GM11168 (cell line): Measurements from ENCODE around the gene OSBPL10.
"Not testable (repeated sequence)": the region's sequence is repeated elsewhere in the genome, so short reads cannot be mapped to it uniquely, and the experiment has no call there.

Experiments
- in situ Hi-C: fragments of 300-500 bp; cut with MboI; formaldehyde crosslinking; loops from one replicate; pipeline ENCODE4 v1.12.0; 2022; ENCODE audit warnings: low sequenced_read_pairs; ENCODE audit not compliant: unreplicated experiment

Gene OSBPL10

GRCh38 chr3:31862666-31863279 lies 118.3 kb downstream of the OSBPL10 start:
- in situ Hi-C loops: no loop called here

- in situ Hi-C loops: no loop called here
Observed at GRCh38 chr3:31861826-31862225, 119.2 kb downstream of the OSBPL10 start.

GRCh38 chr3:31860642-31861041 lies 120.4 kb downstream of the OSBPL10 start:
- in situ Hi-C loops: not testable (repeated sequence)

- in situ Hi-C loops: no loop called here
Observed at GRCh38 chr3:31859245-31859644, 121.8 kb downstream of the OSBPL10 start.

- in situ Hi-C loops: no loop called here
Observed at GRCh38 chr3:31858439-31858838, 122.6 kb downstream of the OSBPL10 start.

- in situ Hi-C loops: no loop called here
Observed at GRCh38 chr3:31853580-31853979, 127.5 kb downstream of the OSBPL10 start.

- in situ Hi-C loops: no loop called here
Observed at GRCh38 chr3:31851278-31851677, 129.8 kb downstream of the OSBPL10 start.

GRCh38 chr3:31848911-31849310 lies 132.2 kb downstream of the OSBPL10 start:
- in situ Hi-C loops: no loop called here

- in situ Hi-C loops: no loop called here
Observed at GRCh38 chr3:31848163-31848818, 132.8 kb downstream of the OSBPL10 start.

GRCh38 chr3:31847760-31848159 lies 133.3 kb downstream of the OSBPL10 start:
- in situ Hi-C loops: no loop called here

- in situ Hi-C loops: no loop called here
Observed at GRCh38 chr3:31841515-31841914, 139.5 kb downstream of the OSBPL10 start.

GRCh38 chr3:31840252-31840651 lies 140.8 kb downstream of the OSBPL10 start:
- in situ Hi-C loops: no loop called here

- in situ Hi-C loops: no loop called here
Observed at GRCh38 chr3:31839144-31839917, 141.7 kb downstream of the OSBPL10 start.

- in situ Hi-C loops: no loop called here
Observed at GRCh38 chr3:31836131-31837075, 144.7 kb downstream of the OSBPL10 start.

- in situ Hi-C loops: no loop called here
Observed at GRCh38 chr3:31833391-31834190, 147.5 kb downstream of the OSBPL10 start.

- in situ Hi-C loops: no loop called here
Observed at GRCh38 chr3:31832551-31832950, 148.5 kb downstream of the OSBPL10 start.

GRCh38 chr3:31831591-31831990 lies 149.5 kb downstream of the OSBPL10 start:
- in situ Hi-C loops: no loop called here

GRCh38 chr3:31829826-31830426 lies 151.1 kb downstream of the OSBPL10 start:
- in situ Hi-C loops: no loop called here

- in situ Hi-C loops: no loop called here
Observed at GRCh38 chr3:31829010-31829409, 152.1 kb downstream of the OSBPL10 start.
